ENCODE measurements around the gene IGFL4. TPM values are rescaled to one million over a fixed set of nuclear protein-coding genes. Genes with fewer than 3 reads are reported as not detected.
A peak's percentile ranks its signal among the peaks of the same experiment; 100 is the strongest.

The IGFL4 gene
- total and polyA plus RNA-seq, 2 of the 13 experiments (the other 11 are each of a cell fraction or from before 2014, with no cell fraction given): 1.2 to 1.4 TPM

DNA sequence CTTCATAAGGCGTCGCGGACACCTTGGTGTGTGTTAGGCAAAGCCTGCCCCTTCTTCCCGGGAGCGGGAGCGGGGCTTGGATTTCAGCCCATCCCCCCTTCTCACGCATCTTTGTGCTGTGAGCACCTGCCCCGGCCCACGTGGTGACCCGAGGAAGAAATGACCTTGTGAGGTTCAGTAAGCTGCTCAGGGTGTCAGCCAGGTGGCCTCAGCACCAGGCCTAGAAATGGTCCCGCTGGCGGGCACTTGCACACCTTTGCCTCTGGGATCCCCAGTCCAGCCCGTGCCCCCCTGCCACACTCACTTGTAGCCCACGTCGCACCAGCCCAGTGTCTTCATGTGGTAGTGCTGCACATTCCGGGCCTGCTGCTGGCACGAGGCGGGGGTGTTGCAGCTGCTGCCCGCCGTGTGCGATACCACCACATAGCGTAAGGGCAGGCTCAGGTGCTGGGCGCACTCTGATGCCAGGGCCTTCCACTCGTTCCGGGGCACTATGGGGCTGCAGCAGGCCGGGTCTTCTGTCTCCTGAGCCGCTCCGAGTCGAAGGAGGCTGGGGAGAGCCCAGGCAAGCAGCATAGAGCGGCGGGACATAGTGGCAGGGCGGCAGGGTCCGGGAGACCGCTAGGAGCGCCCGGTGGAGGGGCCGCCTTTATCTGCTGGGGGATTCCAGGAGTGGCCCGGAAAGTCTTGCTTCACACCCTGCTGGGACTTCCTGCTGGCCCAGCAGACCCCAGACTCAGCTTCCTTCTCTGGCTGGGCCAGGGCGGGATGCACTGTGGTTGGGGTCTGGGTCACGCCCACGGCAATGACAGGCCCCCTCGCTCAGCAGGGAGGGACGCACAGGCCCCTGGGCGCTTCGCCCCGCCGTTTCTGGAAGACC lies 18.1 kb downstream of the IGFL4 start, which contains the start of gene PGLYRP1 (continued):
- TF ChIP-seq ZBTB33 (CRISPR knock-in tag; IDR thresholded peaks at IDR 0.05) (peak; percentile 54; the same call in 1 of the 2 replicates), AGO2 (optimal IDR thresholded peaks at IDR 0.05; ENCODE audit: low read depth, low read length) (peak; percentile 55)

- 65% methylated on average over 9 of the region's 12 CpGs for WGBS (ENCODE audit: low lambda C conversion rate)
- Histone ChIP-seq H3K4me1 (ENCODE audit: insufficient read depth, low read length) (peaks cover 9% of the 10 kb centered on the region), H3K9me3 (ENCODE audit: low read length) (no peaks in the 10 kb centered on the region), H4K20me1 (ENCODE audit: insufficient read depth, low read length) (no peaks in the 10 kb centered on the region), H3K4me2 (ENCODE audit: low read depth, low read length) (no peak overlapping the region), H3K4me3 (replicated peaks in 1 of 3; ENCODE audit: insufficient read depth in 1 of 3, low read depth in 2 of 3, low read length in 3 of 3) (no peak overlapping the region), H3K9ac (ENCODE audit: insufficient read depth, low read depth, low read length) (no peak overlapping the region), H3K36me3 (replicated peaks in 1 of 2; ENCODE audit: control insufficient read depth in 1 of 2, insufficient read depth in 2 of 2, low read length in 2 of 2) (no peaks in the 10 kb centered on the region), H3K79me2 (ENCODE audit: insufficient read depth, low read length) (no peaks in the 10 kb centered on the region), H3K27me3 (ENCODE audit: control insufficient read depth in 1 of 2, insufficient read depth in 2 of 2, low read length in 2 of 2) (no peaks in the 10 kb centered on the region), H3K27ac (ENCODE audit: extremely low read length, insufficient read depth, low read length) (no peak overlapping the region), H2AFZ (ENCODE audit: low read length) (no peak overlapping the region)
- TF ChIP-seq ZKSCAN1 (IDR thresholded peaks at IDR 0.05; ENCODE audit: low read length) (0 out of 2 replicates have a peak, but pooled peaks have one; percentile 27), ZNF615 (CRISPR knock-in tag; IDR thresholded peaks at IDR 0.05; ENCODE audit: borderline replicate concordance) (no peak), ZNF607 (CRISPR knock-in tag; IDR thresholded peaks at IDR 0.05; ENCODE audit: borderline replicate concordance) (no peak)
- BruUV-seq (replicated peaks): no TSS peak
- ChIA-PET CTCF (ENCODE audit: low intra/inter-chr PET ratio, low total read pairs) (no interaction called here), POLR2A (no interaction called here)
- intact Hi-C loops (cut with micrococcal nuclease; ENCODE audit: unreplicated experiment): no loop called here
- no peak for FAIRE-seq
- in situ Hi-C loops (cut with HindIII; ENCODE audit: extremely low pct_ligation_motif_present, low pct_unique_long_range_greater_than_20kb): loop anchor here (5.0 kb wide), 1 partner anchor 170 kb away; no protein-coding TSS in a partner anchor
- no peak for DNase-seq (ENCODE audit: low spot score)
- ATAC-seq: no peak
These were observed 18.8 kb downstream of the IGFL4 start for GRCh38 chr19:46022061-46022430.
